GM23338 (cell line): ENCODE results near the gene MAP3K5. TPM values are rescaled to one million over a fixed set of nuclear protein-coding genes. Genes with fewer than 3 reads are reported as not detected.

ENCODE experiments used
- ATAC-seq: fragments of 200-7000 bp; cut with Tn5 transposase; 3 replicates; pipeline ENCODE4 v1.9.1; 2020
- DNase-seq: peaks from one replicate; pipeline ENCODE4 v3.0.0-alpha.2; 2015; ENCODE audit warnings: low spot score
- H2AFZ ChIP-seq: fragments of 200-600 bp; sonication (generic); 2 replicates; pipeline ENCODE4 v1.8.0; 2016; ENCODE audit warnings: antibody characterized with exemption, mild to moderate bottlenecking, moderate library complexity
- H3F3A ChIP-seq: fragments of 200-600 bp; sonication (generic); replicated peaks from 2 replicates; pipeline ENCODE4 v1.8.0; 2017; ENCODE audit warnings: antibody characterized with exemption, mixed run types, low read depth
- H3K27ac ChIP-seq: fragments of 200-600 bp; sonication (generic); 2 replicates; pipeline ENCODE4 v1.6.1; 2016; ENCODE audit warnings: low read depth
- H3K27me3 ChIP-seq: fragments of 200-600 bp; sonication (generic); 2 replicates; pipeline ENCODE4 v1.8.0; 2016; ENCODE audit warnings: mild to moderate bottlenecking, mixed run types, moderate library complexity; ENCODE audit not compliant: insufficient read depth
- H3K36me3 ChIP-seq: fragments of 200-600 bp; sonication (generic); 2 replicates; pipeline ENCODE4 v1.8.0; 2016; ENCODE audit warnings: mild to moderate bottlenecking; ENCODE audit not compliant: insufficient read depth
- H3K4me1 ChIP-seq: fragments of 200-600 bp; sonication (generic); 2 replicates; pipeline ENCODE4 v1.8.0; 2016; ENCODE audit warnings: mild to moderate bottlenecking, moderate library complexity; ENCODE audit not compliant: insufficient read depth
- H3K4me2 ChIP-seq: fragments of 200-600 bp; sonication (generic); 2 replicates; pipeline ENCODE4 v1.7.1; 2017; ENCODE audit warnings: mixed run types
- H3K4me3 ChIP-seq: fragments of 200-600 bp; sonication (generic); 2 replicates; pipeline ENCODE4 v1.6.1; 2016; ENCODE audit warnings: mixed run types
- H3K79me2 ChIP-seq: fragments of 200-600 bp; sonication (generic); replicated peaks from 2 replicates; pipeline ENCODE4 v1.8.0; 2017; ENCODE audit warnings: mild to moderate bottlenecking; ENCODE audit not compliant: insufficient read depth
- H3K9me2 ChIP-seq: fragments of 200-600 bp; sonication (generic); 2 replicates; pipeline ENCODE4 v1.8.0; 2017; ENCODE audit not compliant: insufficient read depth
- H4K20me1 ChIP-seq: fragments of 200-600 bp; sonication (generic); replicated peaks from 2 replicates; pipeline ENCODE4 v1.8.0; 2017; ENCODE audit warnings: mild to moderate bottlenecking; ENCODE audit not compliant: insufficient read depth
- H3K27ac Mint-ChIP-seq: 2 replicates; pipeline ENCODE4 v1.8.0; 2020; ENCODE audit warnings: inconsistent platforms, mild to moderate bottlenecking, moderate library complexity, mixed read lengths
- H3K27me3 Mint-ChIP-seq: 3 replicates; pipeline ENCODE4 v1.8.0; 2022; ENCODE audit warnings: low read depth, mild to moderate bottlenecking, moderate library complexity, mixed read lengths, inconsistent platforms; ENCODE audit not compliant: insufficient read depth, poor library complexity
- H3K36me3 Mint-ChIP-seq: 3 replicates; pipeline ENCODE4 v1.8.0; 2021; ENCODE audit warnings: low read depth, mild to moderate bottlenecking, inconsistent platforms, moderate library complexity, mixed read lengths
- H3K4me1 Mint-ChIP-seq: 3 replicates; pipeline ENCODE4 v1.8.0; 2020; ENCODE audit warnings: mild to moderate bottlenecking, inconsistent platforms, mixed read lengths
- H3K4me3 Mint-ChIP-seq: 3 replicates; pipeline ENCODE4 v1.8.0; 2021; ENCODE audit warnings: moderate library complexity, mild to moderate bottlenecking, inconsistent platforms, mixed read lengths
- H3K9me3 Mint-ChIP-seq: 3 replicates; pipeline ENCODE4 v1.8.0; 2020; ENCODE audit warnings: moderate library complexity, mild to moderate bottlenecking, inconsistent platforms, mixed read lengths
- CREB1 ChIP-seq: fragments of 250-450 bp; sonication (Bioruptor Pico); IDR thresholded peaks from 2 replicates; pipeline ENCODE4 v1.5.0; 2020; ENCODE audit warnings: low read depth, mild to moderate bottlenecking, moderate library complexity
- CTCF ChIP-seq, 2 experiments: fragments of 200-600 bp in 1 of 2; sonication (generic) in 1 of 2; conservative IDR thresholded peaks; 2 replicates each; pipeline versions ENCODE4 v1.5.1 to v1.6.1; 2016 to 2017; ENCODE audit warnings: antibody characterized with exemption in 2 of 2, low read depth in 2 of 2, mild to moderate bottlenecking in 2 of 2, moderate library complexity in 1 of 2
- EZH2 ChIP-seq: fragments of 200-600 bp; sonication (generic); IDR thresholded peaks from one replicate; pipeline ENCODE4 v1.8.0; 2017; ENCODE audit warnings: antibody characterized with exemption, mild to moderate bottlenecking, low read depth; ENCODE audit not compliant: unreplicated experiment
- EZH2phosphoT487 ChIP-seq: fragments of 200-600 bp; sonication (generic); IDR thresholded peaks from one replicate; pipeline ENCODE4 v1.8.1; 2018; ENCODE audit warnings: antibody characterized with exemption; ENCODE audit not compliant: unreplicated experiment
- JUNB ChIP-seq: IDR thresholded peaks from one replicate; pipeline ENCODE4 v1.6.1; 2016; ENCODE audit warnings: antibody characterized with exemption; ENCODE audit not compliant: unreplicated experiment
- NANOG ChIP-seq: IDR thresholded peaks from 2 replicates; pipeline ENCODE4 v1.6.1; 2016; ENCODE audit warnings: antibody characterized with exemption, borderline replicate concordance
- POLR2AphosphoS5 ChIP-seq: IDR thresholded peaks from 2 replicates; pipeline ENCODE4 v1.6.1; 2016; ENCODE audit warnings: antibody characterized with exemption, low read depth
- STAT1 ChIP-seq: IDR thresholded peaks from one replicate; pipeline ENCODE4 v1.6.1; 2016; ENCODE audit warnings: antibody characterized with exemption; ENCODE audit not compliant: unreplicated experiment
- ZNF331 ChIP-seq: fragments of 250-450 bp; sonication (Bioruptor Pico); IDR thresholded peaks from 2 replicates; pipeline ENCODE4 v1.5.0; 2020; ENCODE audit warnings: low read depth, mild to moderate bottlenecking, moderate library complexity
- ZNF462 ChIP-seq: fragments of 250-450 bp; sonication (Bioruptor Pico); IDR thresholded peaks from 2 replicates; pipeline ENCODE4 v1.5.0; 2020; ENCODE audit warnings: mild to moderate bottlenecking, moderate library complexity
- polyA plus RNA-seq: library from polyadenylated mRNA; unstranded; fragments of >200 nt; fragmentation: Nextera tagmentation; extraction: Ambion mirVana; gene quantifications from 2 replicates; pipeline ENCODE4 v1.2.1, GENCODE V29; 2016
- total RNA-seq: library from RNA; depleted of rRNA; stranded (reverse); fragments of >200 nt; shearing (Covaris generic); gene quantifications from 2 replicates; pipeline ENCODE4 v1.2.3, GENCODE V29; 2014

Gene MAP3K5
- total and polyA plus RNA-seq, 2 experiments from 2014 or later: 0.76 to 2.8 TPM

- Histone ChIP-seq H3F3A (no peaks in the 10 kb centered on the region), H4K20me1 (no peaks in the 10 kb centered on the region), H3K36me3 (no peaks in the 10 kb centered on the region), H2AFZ (no peak overlapping the region), H3K4me2 (no peak overlapping the region), H3K27ac (no peak overlapping the region), H3K4me3 (no peak overlapping the region), H3K27me3 (no peaks in the 10 kb centered on the region), H3K9me2 (no peaks in the 10 kb centered on the region), H3K4me1 (no peaks in the 10 kb centered on the region), H3K79me2 (no peaks in the 10 kb centered on the region)
- DNase-seq (no peak), ATAC-seq (no peak)
- peaks cover 4% of the 10 kb centered on the region for H3K27me3 Mint-ChIP-seq
- no peaks in the 10 kb centered on the region for H3K36me3 Mint-ChIP-seq
- no peak overlapping the region for H3K27ac Mint-ChIP-seq
- no peaks in the 10 kb centered on the region for H3K4me1 Mint-ChIP-seq
- no peak for TF ChIP-seq CTCF (conservative IDR thresholded peaks at IDR 0.05; ENCODE audit: low read depth in 2 of 2)
- no peak for TF ChIP-seq EZH2
- TF ChIP-seq ZNF331 (CRISPR knock-in tag): no peak
- no peak for TF ChIP-seq CREB1 (CRISPR knock-in tag)
- no peak for TF ChIP-seq ZNF462 (CRISPR knock-in tag)
- TF ChIP-seq EZH2phosphoT487: no peak
- no peak for TF ChIP-seq POLR2AphosphoS5
- no peak for TF ChIP-seq NANOG
- no peak for TF ChIP-seq JUNB
- no peak for TF ChIP-seq STAT1
- H3K9me3 Mint-ChIP-seq: no peaks in the 10 kb centered on the region
- H3K4me3 Mint-ChIP-seq: no peak overlapping the region
Measured at GRCh38 chr6:136677344-136677743, 114.9 kb downstream of the MAP3K5 start.
